ENCODE measurements around the gene LIN7A. TPM values are rescaled to one million over a fixed set of nuclear protein-coding genes. Genes with fewer than 3 reads are reported as not detected.

The LIN7A gene
- total and polyA plus RNA-seq, 4 donors, result 6.0 to 20.6 (median 9.1) TPM

GRCh38 chr12:80814453-80814852, 123.3 kb downstream of the LIN7A start (continued):
- no peak for TF ChIP-seq JUND (IDR thresholded peaks at IDR 0.05)
- TF ChIP-seq FOXA1 (IDR thresholded peaks at IDR 0.05), result no peak
- no peak for TF ChIP-seq FOXA2 (IDR thresholded peaks at IDR 0.05)
- TF ChIP-seq RXRA (IDR thresholded peaks at IDR 0.05), result no peak
- no peak for TF ChIP-seq YY1 (IDR thresholded peaks at IDR 0.05)
- TF ChIP-seq CTCF (IDR thresholded peaks at IDR 0.05; ENCODE audit: low read depth, low read length, missing input control), result no peak

GRCh38 chr12:80813820-80814219, 123.9 kb downstream of the LIN7A start:
- Histone ChIP-seq H3K4me1 (ENCODE audit: control insufficient read depth in 4 of 4, insufficient read depth in 4 of 4, low read length in 3 of 4) (peaks cover 0 to 1% (median 0%) of the 10 kb centered on the region in 4 donors), H3K9me3 (ENCODE audit: control insufficient read depth in 4 of 4, low read length in 3 of 4) (no peaks in the 10 kb centered on the region), H3K27ac (ENCODE audit: low read depth in 1 of 2, low read length in 2 of 2) (no peak overlapping the region), H3K27me3 (ENCODE audit: control insufficient read depth in 4 of 4, insufficient read depth in 4 of 4, low read length in 3 of 4) (no peaks in the 10 kb centered on the region), H3K4me3 (ENCODE audit: low read depth in 1 of 3, low read length in 3 of 3) (no peak overlapping the region), H3K9ac (ENCODE audit: low read depth in 1 of 2, low read length in 2 of 2) (no peak overlapping the region), H3K36me3 (ENCODE audit: control insufficient read depth in 4 of 4, insufficient read depth in 3 of 4, low read depth in 1 of 4, low read length in 3 of 4) (peaks cover 0 to 7% (median 4%) of the 10 kb centered on the region in 4 donors)
- TF ChIP-seq FOXA2 (IDR thresholded peaks at IDR 0.05) (no peak), EGR1 (IDR thresholded peaks at IDR 0.05; ENCODE audit: low read depth in 2 of 2) (no peak), ZBTB33 (IDR thresholded peaks at IDR 0.05) (no peak), RAD21 (IDR thresholded peaks at IDR 0.05) (no peak), SP1 (IDR thresholded peaks at IDR 0.05) (no peak), HNF4G (IDR thresholded peaks at IDR 0.05) (no peak), RXRA (IDR thresholded peaks at IDR 0.05) (no peak), ATF3 (IDR thresholded peaks at IDR 0.05) (no peak), CTCF (IDR thresholded peaks at IDR 0.05; ENCODE audit: low read depth, low read length, missing input control) (no peak), FOXA1 (IDR thresholded peaks at IDR 0.05) (no peak)
- 79% methylated on average over 2 of the region's 2 CpGs for WGBS
- DNase-seq (ENCODE audit: low spot score), result no peak

- peaks cover 0 to 1% (median 0%) of the 10 kb centered on the region in 4 donors for H3K4me1 ChIP-seq (ENCODE audit: control insufficient read depth in 4 of 4, insufficient read depth in 4 of 4, low read length in 3 of 4)
- DNase-seq (ENCODE audit: low spot score), result no peak
- H3K36me3 ChIP-seq (ENCODE audit: control insufficient read depth in 4 of 4, insufficient read depth in 3 of 4, low read depth in 1 of 4, low read length in 3 of 4), result peaks cover 0 to 10% (median 5%) of the 10 kb centered on the region in 4 donors
- no peak overlapping the region for H3K9ac ChIP-seq (ENCODE audit: low read depth in 1 of 2, low read length in 2 of 2)
- H3K9me3 ChIP-seq (ENCODE audit: control insufficient read depth in 4 of 4, low read length in 3 of 4), result no peaks in the 10 kb centered on the region
- H3K4me3 ChIP-seq (ENCODE audit: low read depth in 1 of 3, low read length in 3 of 3), result no peak overlapping the region
- no peak overlapping the region for H3K27ac ChIP-seq (ENCODE audit: low read depth in 1 of 2, low read length in 2 of 2)
- no peaks in the 10 kb centered on the region for H3K27me3 ChIP-seq (ENCODE audit: control insufficient read depth in 4 of 4, insufficient read depth in 4 of 4, low read length in 3 of 4)
- WGBS, result 94% methylated on average over 3 of the region's 3 CpGs
- TF ChIP-seq HNF4A (conservative IDR thresholded peaks at IDR 0.05) (peak; percentile 77 to 79), REST (IDR thresholded peaks at IDR 0.05) (no peak), ATF3 (IDR thresholded peaks at IDR 0.05) (no peak)
Observed at GRCh38 chr12:80811957-80812708, 125.6 kb downstream of the LIN7A start.
